HTR-8/SVneo (cell line): ENCODE results near the gene UST.
"Not testable (repeated sequence)": the region's sequence is repeated elsewhere in the genome, so short reads cannot be mapped to it uniquely, and the experiment has no call there.

Experiments used
- DNase-seq: peaks from one replicate; pipeline ENCODE4 v3.0.0; 2011; ENCODE audit warnings: low spot score, mixed read lengths; ENCODE audit not compliant: insufficient read length
- FAIRE-seq: peaks from 2 replicates; lab custom pipeline; 2011; peaks lifted over from hg19 to GRCh38; lab: Jason Lieb, UNC

The UST gene

DNA sequence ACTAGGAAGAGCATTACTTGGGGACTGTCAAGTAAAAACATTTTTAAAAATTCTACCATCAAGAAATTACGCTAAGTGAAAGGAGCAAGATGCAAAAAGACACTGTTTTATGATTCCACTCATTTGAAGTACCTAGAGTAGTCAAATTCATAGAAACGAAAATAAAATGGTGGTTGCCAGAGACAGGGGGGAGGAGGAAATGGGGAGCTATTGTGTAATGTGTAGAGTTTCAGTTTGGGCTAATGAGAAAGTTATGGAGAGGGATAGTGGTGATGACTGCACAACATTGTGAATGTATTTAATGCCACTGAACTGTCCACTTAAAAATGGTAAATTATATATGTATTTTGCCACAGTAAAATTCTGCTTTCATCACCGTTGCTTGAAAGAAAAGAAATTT lies 83.8 kb downstream of the UST start:
- FAIRE-seq (no peak), DNase-seq (no peak)

DNA sequence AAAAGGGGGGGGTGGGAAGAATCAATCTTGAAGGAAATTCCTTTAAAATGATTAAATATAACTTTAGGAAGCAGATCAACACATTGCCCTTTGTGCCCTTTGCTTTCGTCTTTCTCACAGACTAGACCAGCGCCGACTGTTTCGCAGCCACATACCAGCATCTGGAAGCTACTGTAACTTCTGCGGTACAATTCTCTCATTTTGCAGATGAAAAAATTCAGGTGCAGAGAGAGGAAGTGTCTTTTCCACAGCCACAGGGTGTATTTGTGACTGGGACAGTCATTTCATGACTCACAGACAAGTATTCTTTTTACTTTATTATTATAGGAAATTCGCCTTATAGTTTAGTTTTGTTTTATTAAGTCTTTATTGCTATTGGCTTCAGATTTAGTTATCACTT lies 84.2 kb downstream of the UST start:
- DNase-seq = no peak
- no peak for FAIRE-seq

DNA sequence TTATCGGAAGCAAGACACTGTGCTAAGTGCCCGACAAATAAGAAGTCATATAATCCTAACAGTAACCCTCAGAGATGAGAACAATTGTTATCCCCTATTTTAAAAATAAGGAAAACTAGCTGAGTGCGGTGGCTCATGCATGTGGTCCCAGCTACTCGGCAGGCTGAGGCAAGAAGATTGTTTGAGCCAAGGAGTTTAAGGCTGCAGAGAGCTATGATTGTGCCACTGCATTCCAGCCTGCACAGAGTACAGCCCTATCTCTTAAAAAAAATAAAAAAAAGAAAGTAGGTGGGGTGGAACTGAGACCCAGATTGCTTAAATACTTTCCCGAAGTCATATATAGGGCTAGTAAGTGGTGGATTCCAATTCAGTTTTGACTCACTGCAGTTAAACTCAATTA lies 84.7 kb downstream of the UST start:
- FAIRE-seq = no peak
- no peak for DNase-seq

DNA sequence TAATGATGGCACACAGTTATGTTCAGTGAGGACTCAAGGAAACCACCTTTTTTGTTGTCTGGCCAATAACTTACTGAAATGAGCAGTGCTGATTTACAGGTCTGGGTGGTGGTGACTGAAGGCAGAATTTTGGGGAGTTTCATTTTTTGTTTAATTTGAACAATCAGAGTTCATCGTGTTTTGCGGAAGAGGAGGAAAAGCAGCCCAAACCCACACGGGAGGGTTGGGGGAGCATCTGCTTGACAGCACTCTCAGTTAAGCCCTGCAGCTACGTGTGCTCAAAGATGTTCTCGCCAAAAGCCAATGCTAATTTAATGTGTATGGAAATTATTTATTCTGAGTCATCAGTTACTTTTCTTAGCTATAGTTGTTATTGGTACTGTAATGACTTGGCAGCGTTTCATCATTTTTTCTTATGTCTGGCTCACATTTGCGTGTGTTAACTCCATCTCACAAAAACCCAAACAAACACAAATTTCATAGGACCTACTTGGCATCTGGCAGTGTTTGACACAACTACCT lies 89.2 kb downstream of the UST start:
- DNase-seq (no peak), FAIRE-seq (no peak)

DNA sequence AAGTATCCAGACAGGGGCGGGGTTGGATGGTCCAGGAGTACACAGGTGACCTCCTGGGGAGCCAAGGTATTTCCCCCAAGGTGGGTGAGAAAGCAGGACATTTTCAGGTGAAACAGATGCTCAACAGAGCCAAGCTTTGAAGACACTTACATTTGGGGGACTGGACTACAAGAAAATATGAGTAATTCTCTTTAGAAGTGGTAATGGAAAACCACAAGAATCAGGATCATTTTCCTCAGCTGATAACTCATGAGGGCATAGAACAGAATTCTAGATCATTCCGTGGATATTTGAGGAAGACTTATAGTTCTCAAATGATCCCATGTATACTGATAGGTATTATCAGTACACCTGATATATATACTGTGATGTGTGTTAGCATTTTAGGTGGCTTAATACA lies 89.9 kb downstream of the UST start:
- FAIRE-seq (no peak), DNase-seq (no peak)

DNA sequence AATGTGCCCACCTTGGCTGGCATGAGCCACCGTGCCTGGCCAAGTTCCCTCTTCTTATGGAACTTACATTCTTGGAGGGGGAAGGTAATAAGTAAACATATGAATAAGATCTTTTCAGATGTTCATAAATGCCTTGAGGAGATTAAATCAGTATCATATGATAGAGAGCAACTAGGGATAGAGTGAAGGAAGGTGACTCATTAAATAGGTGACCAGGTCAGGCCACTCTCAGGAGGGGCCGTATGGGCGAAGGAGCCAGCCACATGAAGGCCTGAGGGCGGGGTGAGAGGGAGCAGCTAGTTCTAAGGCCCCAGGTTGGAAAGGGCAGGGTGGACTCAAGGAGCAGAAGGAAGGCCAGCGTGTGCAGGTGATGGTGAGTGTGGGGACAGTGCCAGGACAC lies 91.1 kb downstream of the UST start:
- FAIRE-seq = no peak
- no peak for DNase-seq

DNA sequence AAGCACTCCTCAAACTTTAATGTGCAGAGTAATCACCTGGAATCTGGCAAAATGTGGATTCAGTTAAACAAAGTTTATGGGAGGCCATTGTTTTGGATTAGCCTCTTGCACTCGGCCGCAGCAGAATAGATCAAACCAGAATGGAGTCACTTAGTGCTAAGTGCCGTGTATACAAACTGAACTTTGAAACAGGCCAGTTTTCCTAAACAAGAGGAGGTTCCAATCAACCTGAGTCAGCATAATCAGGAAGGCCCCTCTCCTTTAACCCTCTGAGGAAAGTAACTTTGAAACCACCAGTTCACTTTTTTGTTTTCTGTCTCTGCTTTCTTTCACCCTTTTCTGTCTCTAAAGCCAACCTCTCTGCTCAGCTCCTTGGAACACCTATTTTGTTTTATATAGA lies 92.2 kb downstream of the UST start:
- no peak for DNase-seq
- FAIRE-seq = no peak

DNA sequence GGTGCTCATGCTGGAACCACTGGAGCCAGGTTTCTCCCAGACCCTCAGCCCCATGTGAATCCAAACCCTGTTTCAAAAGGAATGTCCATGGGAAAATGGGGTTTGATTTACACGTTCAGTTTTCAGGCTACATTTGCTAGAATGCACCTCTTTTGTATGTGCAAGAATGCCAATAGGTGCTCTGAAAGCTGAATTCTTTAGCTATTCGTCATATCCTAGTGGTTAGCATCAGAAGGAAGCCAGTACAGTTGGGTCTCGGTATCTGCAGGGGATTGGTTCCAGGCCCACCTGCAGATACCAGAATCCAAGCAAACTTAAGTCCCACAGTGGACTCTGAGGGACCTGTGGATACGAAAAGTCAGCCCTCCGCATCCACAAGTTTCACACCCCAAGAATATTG lies 93.4 kb downstream of the UST start:
- FAIRE-seq (no peak), DNase-seq (no peak)

DNA sequence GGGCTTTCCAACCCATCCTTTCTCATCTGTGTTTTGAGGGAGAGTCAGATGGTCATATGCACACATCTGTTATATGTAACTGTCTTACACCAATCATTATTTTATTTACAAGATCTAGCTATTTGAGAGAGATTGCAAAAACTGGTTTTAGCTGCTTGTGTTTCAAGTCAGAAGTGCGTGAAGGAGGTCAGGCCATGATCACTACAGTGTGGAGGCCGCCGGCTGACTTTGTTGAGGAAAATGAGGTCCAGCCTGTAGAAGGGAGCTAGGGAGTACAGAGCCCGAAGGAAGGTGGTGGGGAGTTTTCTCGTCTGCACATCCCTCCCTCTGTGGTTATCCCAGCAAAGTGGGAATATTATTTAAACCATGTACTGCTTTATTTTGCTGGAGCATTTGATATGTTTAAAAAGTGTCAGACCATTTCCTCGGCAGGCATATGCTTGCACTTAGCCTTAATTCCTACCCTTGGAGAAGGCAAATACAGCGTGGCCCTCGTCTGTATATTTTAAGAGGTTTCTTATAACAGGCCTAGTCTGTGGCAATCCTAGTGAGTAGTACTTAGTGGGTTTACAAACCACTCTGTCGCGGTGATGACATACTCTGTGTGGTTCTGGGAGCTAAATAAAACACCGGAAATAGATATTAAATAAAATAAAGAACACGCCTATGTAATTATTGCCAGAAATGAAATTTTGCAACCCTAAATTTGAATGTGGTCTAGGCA lies 95.6 kb downstream of the UST start:
- FAIRE-seq = no peak
- DNase-seq = no peak

DNA sequence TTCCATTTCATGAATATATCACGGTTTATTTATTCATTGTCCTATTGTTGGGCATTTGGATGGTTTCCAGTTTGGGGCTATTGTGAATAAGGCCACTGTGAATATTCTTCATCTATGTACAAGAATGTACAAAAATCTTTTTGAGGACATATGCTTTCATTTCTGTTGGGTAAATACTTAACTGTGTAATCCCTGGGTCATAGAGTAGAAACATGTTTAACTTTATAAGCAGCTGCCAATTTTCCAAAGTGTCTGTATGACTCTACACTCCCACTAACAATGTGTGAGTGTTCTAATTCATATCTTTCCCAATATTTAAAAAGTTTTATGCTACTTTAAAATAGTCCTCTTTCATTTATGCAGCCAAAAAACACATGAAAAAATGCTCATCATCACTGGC lies 98.6 kb downstream of the UST start:
- DNase-seq (no peak), FAIRE-seq (no peak)

DNA sequence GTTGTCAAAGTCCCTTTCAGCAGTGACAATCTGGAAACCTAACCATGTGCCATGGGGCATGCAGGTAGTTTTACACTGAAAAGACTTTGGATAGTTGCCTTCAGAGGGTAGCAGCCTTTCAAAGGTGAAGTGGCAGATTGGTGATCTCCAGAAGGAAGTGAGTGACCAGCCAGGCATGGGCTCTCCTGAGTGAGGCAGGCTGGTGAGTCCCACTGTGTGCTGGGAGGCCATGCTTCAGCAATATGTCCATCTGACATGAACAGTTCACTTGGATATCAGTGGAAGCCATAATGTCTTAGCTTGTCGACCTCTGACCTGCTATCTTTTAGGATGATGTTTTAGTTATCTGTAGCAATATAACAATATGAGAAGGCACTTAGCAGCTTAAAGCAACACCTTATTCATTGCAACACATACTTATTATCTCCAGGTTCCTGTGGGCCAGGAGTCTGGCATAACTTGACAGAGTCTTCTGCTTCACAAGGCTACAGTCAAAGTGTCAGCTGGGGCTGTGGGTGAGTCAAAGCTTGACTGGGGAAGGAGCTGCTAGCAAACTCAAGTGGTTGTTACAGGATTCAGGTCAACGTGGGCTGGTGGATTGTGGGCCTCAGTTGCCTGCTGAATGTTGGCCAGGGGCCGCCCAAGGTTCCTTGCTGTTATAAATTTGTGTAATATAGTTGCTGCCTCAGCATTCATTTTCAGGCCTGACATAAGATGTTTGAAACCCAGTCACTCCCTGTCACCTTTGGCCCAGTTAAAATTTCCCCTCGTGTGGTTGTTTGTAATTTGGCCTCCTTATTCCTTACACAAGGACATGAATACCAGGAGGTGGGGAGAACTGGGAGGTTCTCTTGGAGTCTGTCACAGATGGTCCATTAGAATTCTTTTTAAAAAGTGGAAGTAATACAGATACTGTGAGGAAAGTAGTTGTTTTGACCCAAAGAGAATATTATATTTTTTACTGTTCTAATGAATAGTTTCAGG lies 100.2 kb downstream of the UST start:
- DNase-seq (no peak), FAIRE-seq (no peak)

DNA sequence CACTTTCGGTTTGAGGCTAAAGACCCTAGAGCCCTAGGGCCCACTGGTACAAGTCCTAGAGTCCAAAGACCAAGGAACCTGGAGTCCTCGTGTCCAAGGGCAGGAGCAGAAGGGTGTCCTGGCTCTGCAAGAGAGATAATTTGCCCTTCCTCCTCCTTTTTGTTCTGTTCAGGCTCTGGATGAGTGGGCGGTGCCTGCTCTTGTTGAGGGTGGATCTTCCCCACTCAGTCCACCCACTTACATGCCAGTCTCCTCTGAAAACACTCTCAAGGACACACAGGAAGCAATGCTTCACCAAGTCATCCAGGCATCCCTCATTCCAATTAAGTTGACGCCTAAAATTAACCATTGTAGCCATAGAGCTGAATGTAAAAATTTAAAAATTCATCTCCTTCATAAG lies 102.1 kb downstream of the UST start:
- FAIRE-seq (no peak), DNase-seq (no peak)

DNA sequence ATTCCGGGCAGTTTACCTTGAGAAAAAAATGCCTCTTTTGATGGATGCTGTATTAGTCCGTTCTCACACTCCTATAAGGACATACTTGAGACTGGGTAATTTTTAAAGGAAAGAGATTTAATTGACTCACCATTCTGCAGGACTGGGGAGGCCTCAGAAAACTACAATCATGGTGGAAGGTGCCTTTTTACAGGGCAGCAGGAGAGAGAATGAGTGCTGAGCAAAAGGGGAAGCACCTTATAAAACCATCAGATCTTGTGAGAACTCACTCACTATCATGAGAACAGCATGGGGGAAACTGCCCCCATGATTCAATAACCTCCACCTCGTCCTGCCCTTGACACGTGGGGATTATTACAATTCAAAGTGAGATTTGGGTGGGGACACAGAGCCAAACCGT lies 102.6 kb downstream of the UST start:
- FAIRE-seq, DNase-seq: not testable (repeated sequence)

DNA sequence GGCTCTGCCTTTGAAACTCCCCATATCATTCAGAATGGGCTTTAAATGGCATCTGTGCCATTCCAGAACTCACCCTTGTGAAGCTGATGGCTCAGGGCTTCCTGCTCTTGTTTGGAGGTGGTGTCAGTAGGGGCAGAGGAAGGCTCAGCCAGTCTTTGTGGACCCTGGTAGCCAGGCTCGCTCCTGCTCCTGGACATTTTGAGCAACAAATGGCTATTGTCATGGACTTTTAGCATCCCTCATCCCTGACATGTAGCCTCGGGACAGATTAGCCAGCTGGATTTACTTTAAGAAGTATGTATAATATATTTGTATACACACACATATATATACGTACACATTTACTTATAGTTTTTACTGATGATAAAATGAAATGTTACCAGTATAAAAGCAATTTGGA lies 104.1 kb downstream of the UST start:
- no peak for FAIRE-seq

DNA sequence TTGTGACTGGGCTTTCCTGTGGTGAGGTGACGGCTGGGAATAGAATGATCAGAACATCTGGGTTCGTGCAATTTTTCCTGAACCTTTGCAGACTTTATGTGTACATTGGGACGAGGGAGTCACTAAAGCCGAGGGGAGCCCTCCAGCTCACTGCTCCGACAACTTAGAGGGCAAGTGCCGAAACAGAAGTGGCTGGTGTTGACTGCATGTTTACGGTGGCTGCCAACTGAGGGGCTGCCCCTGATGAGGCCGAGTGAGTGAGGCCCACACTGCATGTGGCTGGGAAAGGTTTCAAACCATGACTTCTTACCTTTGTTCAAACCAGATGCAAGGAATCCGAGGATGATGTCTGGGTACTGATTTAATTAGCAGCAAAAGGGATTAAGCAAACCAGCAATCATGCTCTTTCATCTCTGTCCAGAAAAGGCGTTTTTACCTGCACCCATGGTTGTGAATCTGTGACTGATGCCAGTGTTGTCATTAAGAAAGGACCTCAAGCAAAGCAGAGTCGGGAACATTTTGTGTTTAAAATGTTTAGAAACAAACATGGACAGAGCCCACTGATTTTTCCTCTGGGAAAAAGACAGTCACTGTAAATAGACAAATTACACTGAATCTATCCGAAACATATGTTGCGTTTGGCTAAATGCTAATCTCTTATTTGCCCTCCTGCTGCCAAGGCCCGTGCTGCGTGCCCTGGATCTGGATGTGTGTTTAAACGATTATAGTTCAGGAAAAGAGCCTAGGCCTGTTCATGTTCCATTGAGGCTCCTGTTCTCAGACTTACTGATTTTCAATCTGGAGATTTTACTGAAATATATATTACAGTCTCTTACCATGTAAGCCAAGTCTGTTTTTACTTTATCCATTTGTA lies 105.1 kb downstream of the UST start:
- FAIRE-seq (no peak), DNase-seq (no peak)

More for the DNA sequence above, 104.1 kb downstream of the UST start:
- no peak for DNase-seq

DNA sequence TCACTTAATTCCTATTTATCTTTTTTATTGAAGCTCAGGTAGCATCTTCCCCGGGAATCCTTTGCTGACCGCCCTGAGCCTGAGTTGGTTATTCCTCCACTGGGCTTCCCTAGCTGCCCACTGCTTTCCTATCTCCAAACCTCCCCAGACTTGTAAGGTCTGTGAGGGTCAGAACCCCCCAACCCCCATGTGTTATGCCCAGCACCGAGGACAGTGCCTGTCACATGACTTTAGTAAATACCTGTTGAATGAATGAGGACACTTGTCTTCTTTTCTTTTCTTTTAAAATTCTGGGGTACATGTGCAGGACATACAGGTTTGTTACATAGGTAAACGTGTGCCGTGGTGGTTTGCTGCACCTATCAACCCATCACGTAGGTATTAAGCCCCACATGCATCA lies 105.9 kb downstream of the UST start:
- FAIRE-seq (no peak), DNase-seq (no peak)

DNA sequence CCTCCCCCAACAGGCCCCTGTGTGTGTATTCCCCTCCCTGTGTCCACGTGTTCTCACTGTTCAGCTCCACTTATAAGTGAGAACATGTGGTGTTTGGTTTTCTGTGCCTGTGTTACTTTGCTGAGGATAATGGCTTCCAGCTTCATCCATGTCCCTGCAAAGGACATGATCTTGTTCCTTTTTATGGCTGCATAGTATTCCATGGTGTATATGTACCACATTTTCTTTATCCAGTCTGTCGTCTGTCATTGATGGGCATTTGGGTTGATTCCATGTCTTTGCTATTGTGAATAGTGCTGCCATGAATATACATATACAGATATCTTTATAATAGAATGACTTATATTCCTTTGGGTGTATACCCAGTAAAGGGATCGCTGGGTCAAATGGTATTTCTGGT lies 106.3 kb downstream of the UST start:
- not testable (repeated sequence) for FAIRE-seq, DNase-seq

DNA sequence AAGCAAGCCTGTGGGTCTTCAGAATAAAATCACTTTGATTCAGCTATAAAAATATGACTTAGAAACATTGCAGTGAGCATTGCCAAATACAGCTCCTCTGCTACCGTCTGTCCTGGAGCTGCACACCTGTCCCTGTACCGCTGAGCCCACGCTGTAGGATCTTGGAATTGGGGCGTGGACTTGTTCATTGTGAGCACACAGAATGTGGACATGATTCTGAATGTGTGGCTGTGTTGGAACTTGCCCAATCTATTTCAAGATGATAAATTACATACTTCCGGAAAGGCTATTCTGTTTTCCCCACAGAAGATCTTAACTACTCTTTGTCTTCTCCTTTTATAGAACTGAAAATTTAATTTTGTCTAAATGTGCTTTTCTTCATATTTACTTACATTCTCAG lies 107.3 kb downstream of the UST start:
- DNase-seq (no peak), FAIRE-seq (no peak)

DNA sequence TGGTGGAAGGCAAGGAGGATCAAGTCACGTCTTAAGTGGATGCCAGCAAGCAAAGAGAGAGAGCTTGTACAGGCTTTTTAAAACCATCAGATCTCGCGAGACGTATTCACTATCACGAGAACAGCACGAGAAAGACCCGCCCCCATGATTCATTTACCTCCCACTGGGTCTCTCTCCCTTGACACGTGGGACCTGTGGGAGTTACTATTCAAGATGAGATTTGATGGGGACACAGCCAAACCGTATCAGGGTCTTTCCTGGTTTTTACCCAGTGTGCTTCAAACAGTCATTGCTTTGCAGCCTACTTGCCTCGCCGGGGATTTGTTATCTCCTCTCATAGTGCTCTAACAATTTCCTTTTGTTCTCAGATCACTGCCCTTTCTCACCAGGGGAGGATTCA lies 108.2 kb downstream of the UST start:
- DNase-seq = no peak
- no peak for FAIRE-seq

DNA sequence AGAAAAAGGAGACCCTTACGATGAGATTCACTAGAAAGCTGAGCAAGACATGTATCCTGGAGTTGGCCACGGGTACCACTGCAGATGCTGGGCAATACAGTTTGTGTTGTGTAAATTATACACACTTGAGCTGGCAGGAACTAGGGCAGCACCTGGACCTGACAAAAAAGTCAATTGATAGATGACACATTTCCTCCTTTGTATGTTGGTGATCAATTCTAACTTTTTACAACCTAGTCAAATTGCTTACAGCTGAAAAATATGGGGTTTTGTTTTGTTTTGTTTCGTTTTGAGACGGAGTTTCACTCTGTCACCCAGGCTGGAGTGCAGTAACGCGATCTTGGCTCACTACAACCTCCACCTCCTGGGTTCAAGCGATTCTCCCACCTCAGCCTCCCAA lies 108.9 kb downstream of the UST start:
- no peak for FAIRE-seq
- DNase-seq = no peak
